OCI-LY7 (cell line): Measurements from ENCODE around the gene PDCD1.

ENCODE experiments used
- EZH2phosphoT487 ChIP-seq: fragments of 200-600 bp; sonication (generic); IDR thresholded peaks from 2 replicates; pipeline ENCODE4 v1.6.1; 2018; ENCODE audit warnings: low read depth, borderline replicate concordance, mild to moderate bottlenecking, mixed run types, antibody characterized with exemption, low read length, moderate library complexity, mixed read lengths
- TF ChIP-seq, protein P1 (sequence below): fragments of 200-600 bp; sonication (generic); conservative IDR thresholded peaks from 2 replicates; pipeline ENCODE4 v1.5.1; 2014; ENCODE audit warnings: mild to moderate bottlenecking, antibody characterized with exemption, low read length, moderate library complexity, mixed read lengths

DNA sequence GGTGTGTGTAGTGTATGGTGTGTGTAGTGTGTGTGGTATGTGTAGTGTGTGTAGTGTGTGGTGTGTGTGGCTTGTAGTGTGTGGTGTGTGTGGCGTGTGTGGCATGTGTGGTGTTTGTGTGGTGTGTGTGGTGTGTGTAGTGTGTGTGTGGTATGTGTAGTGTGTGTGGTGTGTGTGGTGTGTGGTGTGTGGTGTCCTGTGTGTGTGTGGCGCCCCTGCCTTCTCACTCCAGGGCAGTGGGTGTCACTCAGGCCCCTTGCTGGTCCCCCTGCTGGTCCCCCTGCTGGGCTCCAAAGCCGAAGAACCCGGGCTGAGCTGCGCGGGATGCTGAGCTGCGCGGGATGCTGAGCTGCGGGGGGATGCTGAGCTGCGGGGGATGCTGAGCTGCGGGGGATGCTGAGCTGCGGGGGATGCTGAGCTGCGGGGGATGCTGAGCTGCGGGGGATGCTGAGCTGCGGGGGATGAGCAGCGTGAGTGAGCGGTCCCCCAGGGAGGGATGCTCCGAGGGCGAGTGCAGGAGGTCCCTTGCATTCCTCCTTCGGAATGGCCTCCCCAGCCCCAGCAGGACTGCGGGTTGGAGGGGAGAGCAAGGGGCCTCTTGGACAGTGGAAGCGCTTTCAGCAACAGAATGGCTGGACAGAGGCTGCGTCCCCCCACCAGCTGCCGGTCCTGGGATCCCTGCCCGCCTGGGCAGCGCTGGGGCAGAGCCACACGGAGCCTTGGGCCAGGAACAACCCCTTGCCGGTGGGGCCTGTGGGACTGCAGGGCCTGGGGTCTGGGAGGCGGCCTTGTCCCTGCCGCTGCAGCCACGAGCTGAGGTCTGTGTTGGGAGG is 7.5 kb upstream of the PDCD1 start:
- TF ChIP-seq, protein P1, sequence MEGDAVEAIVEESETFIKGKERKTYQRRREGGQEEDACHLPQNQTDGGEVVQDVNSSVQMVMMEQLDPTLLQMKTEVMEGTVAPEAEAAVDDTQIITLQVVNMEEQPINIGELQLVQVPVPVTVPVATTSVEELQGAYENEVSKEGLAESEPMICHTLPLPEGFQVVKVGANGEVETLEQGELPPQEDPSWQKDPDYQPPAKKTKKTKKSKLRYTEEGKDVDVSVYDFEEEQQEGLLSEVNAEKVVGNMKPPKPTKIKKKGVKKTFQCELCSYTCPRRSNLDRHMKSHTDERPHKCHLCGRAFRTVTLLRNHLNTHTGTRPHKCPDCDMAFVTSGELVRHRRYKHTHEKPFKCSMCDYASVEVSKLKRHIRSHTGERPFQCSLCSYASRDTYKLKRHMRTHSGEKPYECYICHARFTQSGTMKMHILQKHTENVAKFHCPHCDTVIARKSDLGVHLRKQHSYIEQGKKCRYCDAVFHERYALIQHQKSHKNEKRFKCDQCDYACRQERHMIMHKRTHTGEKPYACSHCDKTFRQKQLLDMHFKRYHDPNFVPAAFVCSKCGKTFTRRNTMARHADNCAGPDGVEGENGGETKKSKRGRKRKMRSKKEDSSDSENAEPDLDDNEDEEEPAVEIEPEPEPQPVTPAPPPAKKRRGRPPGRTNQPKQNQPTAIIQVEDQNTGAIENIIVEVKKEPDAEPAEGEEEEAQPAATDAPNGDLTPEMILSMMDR = no peak
- TF ChIP-seq EZH2phosphoT487 = no peak
